Cerebellar nuclear complex (tissue), 1 donor: ENCODE data around the gene LHFPL2.
"Not testable (repeated sequence)": the region's sequence is repeated elsewhere in the genome, so short reads cannot be mapped to it uniquely, and the experiment has no call there.

Experiments
- DNase-seq, 2 experiments: peaks; one replicate each; lab custom pipeline; 2025; lab: John Stamatoyannopoulos, UW

LHFPL2 gene

GRCh38 chr5:78472469-78473106, 176.0 kb downstream of the LHFPL2 start:
- DNase-seq: no peak

- DNase-seq: no peak
Measured at GRCh38 chr5:78471896-78472295, 176.7 kb downstream of the LHFPL2 start.

- DNase-seq: no peak
Measured at GRCh38 chr5:78467752-78468357, 180.7 kb downstream of the LHFPL2 start.

GRCh38 chr5:78467140-78467539, 181.4 kb downstream of the LHFPL2 start:
- no peak for DNase-seq

GRCh38 chr5:78458843-78459242, 189.7 kb downstream of the LHFPL2 start:
- no peak for DNase-seq

DNA sequence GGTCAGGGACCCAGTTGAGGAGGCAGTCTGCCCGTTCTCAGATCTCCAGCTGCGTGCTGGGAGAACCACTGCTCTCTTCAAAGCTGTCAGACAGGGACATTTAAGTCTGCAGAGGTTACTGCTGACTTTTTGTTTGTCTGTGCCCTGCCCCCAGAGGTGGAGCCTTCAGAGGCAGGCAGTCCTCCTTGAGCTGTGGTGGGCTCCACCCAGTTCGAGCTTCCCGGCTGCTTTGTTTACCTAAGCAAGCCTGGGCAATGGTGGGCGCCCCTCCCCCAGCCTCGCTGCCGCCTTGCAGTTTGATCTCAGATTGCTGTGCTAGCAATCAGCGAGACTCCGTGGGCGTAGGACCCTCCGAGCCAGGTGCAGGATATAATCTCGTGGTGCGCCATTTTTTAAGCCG, 191.1 kb downstream of the LHFPL2 start:
- DNase-seq: not testable (repeated sequence)

DNA sequence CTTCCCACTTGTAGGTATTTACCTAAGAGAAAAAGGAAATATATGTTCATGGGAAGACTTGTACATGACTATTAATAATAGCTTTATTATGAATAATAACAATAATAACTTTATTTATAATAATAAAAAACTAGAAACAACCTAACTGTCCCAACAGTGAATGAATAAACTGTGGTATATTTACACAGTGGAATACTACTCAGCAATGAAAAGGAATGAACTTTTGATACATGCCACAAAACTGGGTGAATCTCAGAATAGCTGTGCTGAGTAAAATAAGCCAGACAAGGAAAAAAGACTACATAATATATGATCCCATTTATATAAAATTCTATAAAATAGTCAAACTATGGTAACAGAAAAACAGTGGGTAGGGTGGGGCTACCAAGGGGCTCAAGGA, 199.5 kb downstream of the LHFPL2 start:
- no peak for DNase-seq

DNA sequence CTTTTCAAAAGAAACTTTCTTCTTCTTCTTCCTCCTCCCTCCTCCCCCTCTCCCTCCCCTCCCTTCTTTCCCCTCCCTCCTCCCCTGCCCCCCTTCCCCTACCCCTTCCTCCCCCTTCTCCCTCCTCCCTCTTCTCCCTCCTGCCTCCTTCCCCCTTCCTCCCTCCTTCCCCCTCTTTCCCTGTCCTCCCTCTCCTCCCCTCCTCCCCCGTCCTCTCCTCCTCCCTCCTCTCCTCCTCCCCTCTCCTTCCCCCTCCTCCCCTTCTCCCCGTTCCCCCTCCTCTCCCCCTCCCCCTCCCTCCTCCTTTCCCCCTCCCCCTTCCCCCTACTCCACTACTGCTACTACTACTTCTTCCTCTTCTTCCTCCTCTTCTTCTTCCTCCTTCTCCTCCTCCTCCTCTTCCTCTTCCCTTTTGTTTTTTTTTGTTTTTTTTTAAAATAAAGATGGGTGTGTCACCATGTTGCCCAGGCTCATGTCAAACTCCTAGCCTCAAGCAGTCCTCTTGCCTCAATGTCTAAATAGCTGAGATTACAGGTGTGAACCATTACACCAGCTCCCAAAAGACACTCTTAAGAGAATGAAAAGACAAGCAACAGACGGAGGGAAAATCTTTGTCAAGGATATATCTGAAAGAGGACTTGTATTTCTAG, 200.7 kb downstream of the LHFPL2 start:
- no peak for DNase-seq
